Activated CD4-positive, alpha-beta memory T cell treated with anti-CD3 and anti-CD28 coated beads for 36 hours (primary cell): ENCODE data around the gene NFIA. TPM values are rescaled to one million over a fixed set of nuclear protein-coding genes. Genes with fewer than 3 reads are reported as not detected.

Source experiments
- CTCF ChIA-PET: fragments of 350-600 bp; sonication (Branson Sonifier 250); formaldehyde crosslinking; loops from one replicate; lab custom pipeline; 2021; ENCODE audit warnings: antibody characterized with exemption, inconsistent platforms; lab: Charles Lee
- POLR2A ChIA-PET: fragments of 350-600 bp; sonication (Branson Sonifier 250); formaldehyde crosslinking; loops from one replicate; lab custom pipeline; 2021; ENCODE audit warnings: antibody characterized with exemption; lab: Charles Lee
- DNase-seq: peaks from one replicate; pipeline ENCODE4 v3.0.0-alpha.2; 2020
- H3K27ac Mint-ChIP-seq: one replicate; pipeline ENCODE4 v1.8.0; 2021; ENCODE audit warnings: mixed read lengths
- H3K27me3 Mint-ChIP-seq: one replicate; pipeline ENCODE4 v1.8.0; 2021; ENCODE audit warnings: mixed read lengths
- H3K36me3 Mint-ChIP-seq: one replicate; pipeline ENCODE4 v1.8.0; 2021; ENCODE audit warnings: mixed read lengths
- H3K4me1 Mint-ChIP-seq: one replicate; pipeline ENCODE4 v1.8.0; 2021; ENCODE audit warnings: low read depth, mixed read lengths
- H3K4me3 Mint-ChIP-seq: one replicate; pipeline ENCODE4 v1.8.0; 2021; ENCODE audit warnings: mild to moderate bottlenecking, mixed read lengths
- H3K9me3 Mint-ChIP-seq: one replicate; pipeline ENCODE4 v1.8.0; 2021; ENCODE audit warnings: mixed read lengths
- intact Hi-C: fragments of 100-400 bp; cut with micrococcal nuclease; formaldehyde crosslinking; loops from one replicate; pipeline ENCODE4 v1.15.1; 2023
- total RNA-seq, 2 experiments: library from RNA; stranded (reverse); gene quantifications; one replicate each; pipeline ENCODE4 v1.2.3, GENCODE V29; 2021

The NFIA gene
- 1 to 10 TPM; 5.3 to 7.1 TPM for total RNA-seq

DNA sequence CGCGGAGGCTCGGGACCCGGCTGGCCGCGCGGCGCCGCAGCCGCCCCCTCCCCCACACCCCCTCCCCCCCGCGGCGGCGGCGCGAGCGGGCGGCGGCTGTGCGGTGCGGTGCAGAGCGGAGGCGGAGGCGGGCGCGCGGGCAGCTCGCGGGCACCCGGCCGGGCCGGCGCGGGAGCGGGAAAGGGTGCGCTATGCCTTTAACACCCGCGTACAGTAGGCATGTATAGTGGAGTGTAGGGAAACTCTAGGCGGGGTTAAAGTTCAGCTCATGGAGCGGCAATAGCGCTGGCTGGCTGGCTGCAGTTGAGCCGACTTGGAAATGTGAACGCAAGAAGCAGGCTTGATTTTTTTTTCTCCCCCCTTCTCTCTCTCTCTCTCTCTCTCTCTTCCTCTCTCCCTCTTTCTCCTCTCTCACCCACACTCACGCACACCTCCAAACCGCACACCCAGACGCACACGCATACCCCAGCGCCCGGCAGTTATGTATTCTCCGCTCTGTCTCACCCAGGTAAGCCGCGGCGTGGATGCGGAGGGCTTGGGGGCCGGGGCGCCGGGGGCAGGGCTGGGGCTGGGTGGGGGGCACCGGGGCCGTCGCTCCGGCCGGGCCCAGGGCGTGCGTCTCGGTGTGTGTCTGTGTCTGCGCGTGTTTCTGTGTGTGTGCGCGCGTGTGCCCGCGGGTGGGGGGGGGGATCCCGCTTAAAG, at the start of gene NFIA:
TSS of gene NFIA (plus strand) at position 251 of the 702 bp plus-strand sequence.
- peak; percentile 51 for DNase-seq
- Mint-ChIP-seq H3K27ac (peak within 1 kb of the TSS; percentile 73), H3K27me3 (peaks cover 5% of the 10 kb centered on the region), H3K4me3 (peak within 1 kb of the TSS; percentile 84), H3K9me3 (no peaks in the 10 kb centered on the region), H3K4me1 (peaks cover 51% of the 10 kb centered on the region), H3K36me3 (peaks cover 5% of the 10 kb centered on the region)
- CTCF ChIA-PET: interaction anchor here (1.0 to 2.2 kb wide), 5 partner anchors 31 to 250 kb away, joined by 4 to 15 read pairs (median 5); no protein-coding TSS in a partner anchor
- POLR2A ChIA-PET: interaction anchor here (0.7 to 2.2 kb wide), 8 partner anchors 25 to 250 kb away, joined by 3 to 16 read pairs (median 8); no protein-coding TSS in a partner anchor
- intact Hi-C loops: loop anchor here (10.0 kb wide), 1 partner anchor 1268 kb away; the partner anchor contains the start of gene HOOK1

DNA sequence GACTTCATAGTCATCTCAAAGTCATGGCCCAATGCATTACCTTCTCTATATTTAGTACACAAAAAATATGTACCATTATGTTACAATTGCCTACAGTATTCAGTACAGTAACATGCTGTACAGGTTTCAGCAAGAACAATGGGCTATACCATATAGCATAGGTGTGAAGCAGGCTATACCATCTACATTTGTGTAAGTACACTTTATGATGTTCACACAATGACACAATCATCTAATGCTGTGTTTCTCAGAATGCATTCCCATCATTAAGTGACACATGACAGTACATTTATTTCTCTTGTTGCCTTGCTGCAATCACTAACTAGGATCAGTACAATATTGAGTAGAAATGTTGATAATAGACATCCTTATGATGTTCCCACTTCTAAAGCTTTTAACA, 46.5 kb upstream of the NFIA start:
- CTCF ChIA-PET: interaction anchor here (1.8 kb wide), 1 partner anchor 14 kb away, joined by 7 read pairs; no protein-coding TSS in a partner anchor
- no peak overlapping the region for H3K4me3 Mint-ChIP-seq
- peaks cover 4% of the 10 kb centered on the region for H3K27me3 Mint-ChIP-seq
- H3K4me1 Mint-ChIP-seq: no peaks in the 10 kb centered on the region
- POLR2A ChIA-PET: no interaction called here
- intact Hi-C loops: no loop called here
- H3K36me3 Mint-ChIP-seq: no peaks in the 10 kb centered on the region
- H3K9me3 Mint-ChIP-seq: peaks cover 4% of the 10 kb centered on the region
- DNase-seq: no peak
- no peak overlapping the region for H3K27ac Mint-ChIP-seq

DNA sequence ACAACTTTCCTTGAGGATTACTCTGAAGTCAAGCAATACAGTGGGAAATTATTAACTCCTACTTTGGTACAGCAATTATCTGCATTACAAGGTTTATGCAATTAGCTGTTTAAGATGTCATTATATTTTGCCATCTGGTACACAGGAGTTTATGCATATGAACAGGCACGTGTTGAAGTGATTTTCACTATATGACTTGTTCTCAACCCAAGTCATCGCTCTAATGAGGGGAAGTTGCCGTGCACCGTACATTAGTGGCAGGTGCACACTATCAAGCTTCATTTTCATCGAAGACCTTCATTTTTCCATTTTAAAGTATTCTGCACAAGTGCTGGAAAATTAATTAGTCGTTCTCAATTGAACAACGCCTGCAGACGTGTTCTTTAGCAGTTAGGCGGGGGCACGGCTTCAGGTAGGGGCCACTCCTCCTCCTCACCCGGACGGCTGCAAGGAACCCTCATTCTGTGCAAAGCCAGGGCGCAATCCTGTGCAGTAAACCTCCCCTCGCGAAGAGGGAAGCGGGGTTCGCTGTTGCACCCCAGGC, 39.8 kb upstream of the NFIA start:
- Mint-ChIP-seq H3K36me3 (no peaks in the 10 kb centered on the region), H3K4me1 (peaks cover 5% of the 10 kb centered on the region), H3K9me3 (no peaks in the 10 kb centered on the region), H3K27ac (no peak overlapping the region), H3K27me3 (peaks cover 27% of the 10 kb centered on the region), H3K4me3 (peak overlapping the region; percentile 68)
- intact Hi-C loops: loop anchor here (1.0 to 5.0 kb wide), 5 partner anchors 63 to 1065 kb away; no protein-coding TSS in a partner anchor
- ChIA-PET CTCF (interaction anchor here (0.6 to 2.7 kb wide), 37 partner anchors 9 to 1071 kb away, joined by 3 to 29 read pairs (median 4); no protein-coding TSS in a partner anchor), POLR2A (interaction anchor here (0.7 kb wide), 1 partner anchor 115 kb away, joined by 3 read pairs; no protein-coding TSS in a partner anchor)
- DNase-seq: no peak

DNA sequence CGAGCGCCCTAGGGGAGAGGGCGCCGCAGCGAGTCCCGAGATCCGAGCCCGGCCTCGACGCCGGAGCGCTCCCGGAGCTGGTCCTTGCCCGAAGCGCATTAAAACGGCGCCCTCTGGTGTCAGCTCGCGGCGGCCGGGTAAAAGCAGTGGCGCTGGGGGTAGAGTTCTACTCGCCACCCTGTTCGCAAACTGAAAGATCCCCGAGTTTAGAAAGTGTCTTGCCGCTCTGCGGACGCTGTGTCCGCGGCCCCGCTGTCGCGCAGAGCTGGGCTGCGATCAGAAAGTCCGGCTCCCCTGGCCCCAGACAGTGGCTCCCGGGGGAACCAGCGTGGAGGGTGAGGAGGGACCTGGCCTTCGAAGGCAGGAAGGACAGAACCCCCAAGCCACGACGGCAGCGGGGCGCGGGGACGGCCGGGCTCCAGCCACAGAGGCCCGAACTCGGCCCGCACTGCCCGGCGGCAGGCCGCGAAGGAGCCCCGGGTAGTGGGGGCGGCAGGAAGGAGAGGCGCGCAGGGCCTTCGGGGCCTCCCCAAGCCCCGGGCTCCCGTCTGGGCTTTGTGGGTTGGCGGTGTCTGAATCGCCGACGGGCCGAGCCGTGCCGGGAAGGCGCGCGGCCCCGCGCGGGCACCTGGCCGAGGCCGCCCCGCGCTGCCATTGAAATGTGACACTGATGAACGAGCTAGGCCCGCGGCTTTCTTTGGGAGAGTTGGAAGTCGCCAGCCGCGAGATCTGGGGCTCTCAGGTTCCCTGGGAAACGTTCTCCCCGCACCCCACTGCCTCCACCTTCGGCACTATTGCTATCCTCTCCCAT, 39.1 kb upstream of the NFIA start:
- no peak overlapping the region for H3K27ac Mint-ChIP-seq
- POLR2A ChIA-PET: interaction anchor here (0.7 kb wide), 1 partner anchor 114 kb away, joined by 3 read pairs; no protein-coding TSS in a partner anchor
- DNase-seq: peak; percentile 90
- H3K36me3 Mint-ChIP-seq: no peaks in the 10 kb centered on the region
- peak overlapping the region; percentile 68 for H3K4me3 Mint-ChIP-seq
- CTCF ChIA-PET: interaction anchor here (0.6 to 2.7 kb wide), 38 partner anchors 8 to 1072 kb away, joined by 3 to 29 read pairs (median 4); no protein-coding TSS in a partner anchor
- intact Hi-C loops: loop anchor here (1.0 to 5.0 kb wide), 5 partner anchors 64 to 1066 kb away; no protein-coding TSS in a partner anchor
- H3K4me1 Mint-ChIP-seq: peaks cover 5% of the 10 kb centered on the region
- H3K27me3 Mint-ChIP-seq: peaks cover 27% of the 10 kb centered on the region
- no peaks in the 10 kb centered on the region for H3K9me3 Mint-ChIP-seq

DNA sequence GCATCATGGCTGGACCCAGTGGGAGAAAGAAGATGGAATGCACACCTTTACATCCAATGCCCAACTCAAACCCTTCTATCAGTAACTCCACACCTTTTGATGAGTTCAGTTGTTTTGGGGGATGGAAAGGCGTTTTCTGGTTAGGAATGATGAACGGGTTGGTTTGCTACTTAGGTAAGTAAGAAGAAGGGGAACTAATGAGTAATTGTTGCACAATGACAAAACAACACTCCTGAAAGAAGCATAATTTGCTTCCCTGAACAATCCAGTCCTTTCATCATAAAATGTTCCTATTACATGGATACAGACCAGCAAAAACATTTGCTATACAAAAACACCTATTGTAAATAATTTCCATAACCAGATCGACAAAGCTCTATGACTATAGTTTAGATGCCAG, 35.9 kb upstream of the NFIA start:
- Mint-ChIP-seq H3K36me3 (no peaks in the 10 kb centered on the region), H3K4me3 (no peak overlapping the region), H3K9me3 (no peaks in the 10 kb centered on the region), H3K27me3 (peaks cover 25% of the 10 kb centered on the region), H3K4me1 (peaks cover 9% of the 10 kb centered on the region), H3K27ac (no peak overlapping the region)
- no peak for DNase-seq
- intact Hi-C loops: no loop called here
- CTCF ChIA-PET: interaction anchor here (1.5 to 2.4 kb wide), 3 partner anchors 67 to 1075 kb away, joined by 4 to 9 read pairs (median 8); no protein-coding TSS in a partner anchor
- POLR2A ChIA-PET: no interaction called here

DNA sequence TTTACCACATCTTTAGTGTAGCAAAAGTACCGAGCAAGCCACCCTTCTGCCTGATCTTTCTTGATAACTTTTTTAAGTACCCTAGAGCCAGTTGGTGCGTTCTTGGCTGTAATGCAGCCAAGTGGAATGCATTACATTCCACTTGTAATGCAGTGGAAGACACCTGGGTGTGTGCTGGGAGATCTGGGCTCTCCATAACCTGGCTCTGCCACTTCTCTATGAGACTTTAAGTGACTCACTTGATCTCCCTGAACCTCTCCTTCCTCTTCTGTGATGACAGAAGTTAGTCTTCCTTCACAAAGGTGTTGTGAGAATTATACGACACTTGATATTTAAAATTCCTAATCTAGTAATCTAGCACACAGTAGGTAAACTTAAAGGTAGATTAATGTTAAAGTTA, 35.3 kb upstream of the NFIA start:
- no peak for DNase-seq
- H3K36me3 Mint-ChIP-seq: no peaks in the 10 kb centered on the region
- H3K4me3 Mint-ChIP-seq: no peak overlapping the region
- H3K27ac Mint-ChIP-seq: no peak overlapping the region
- POLR2A ChIA-PET: no interaction called here
- peaks cover 15% of the 10 kb centered on the region for H3K4me1 Mint-ChIP-seq
- intact Hi-C loops: no loop called here
- CTCF ChIA-PET: interaction anchor here (2.4 kb wide), 1 partner anchor 406 kb away, joined by 9 read pairs; no protein-coding TSS in a partner anchor
- H3K27me3 Mint-ChIP-seq: peaks cover 27% of the 10 kb centered on the region
- no peaks in the 10 kb centered on the region for H3K9me3 Mint-ChIP-seq

DNA sequence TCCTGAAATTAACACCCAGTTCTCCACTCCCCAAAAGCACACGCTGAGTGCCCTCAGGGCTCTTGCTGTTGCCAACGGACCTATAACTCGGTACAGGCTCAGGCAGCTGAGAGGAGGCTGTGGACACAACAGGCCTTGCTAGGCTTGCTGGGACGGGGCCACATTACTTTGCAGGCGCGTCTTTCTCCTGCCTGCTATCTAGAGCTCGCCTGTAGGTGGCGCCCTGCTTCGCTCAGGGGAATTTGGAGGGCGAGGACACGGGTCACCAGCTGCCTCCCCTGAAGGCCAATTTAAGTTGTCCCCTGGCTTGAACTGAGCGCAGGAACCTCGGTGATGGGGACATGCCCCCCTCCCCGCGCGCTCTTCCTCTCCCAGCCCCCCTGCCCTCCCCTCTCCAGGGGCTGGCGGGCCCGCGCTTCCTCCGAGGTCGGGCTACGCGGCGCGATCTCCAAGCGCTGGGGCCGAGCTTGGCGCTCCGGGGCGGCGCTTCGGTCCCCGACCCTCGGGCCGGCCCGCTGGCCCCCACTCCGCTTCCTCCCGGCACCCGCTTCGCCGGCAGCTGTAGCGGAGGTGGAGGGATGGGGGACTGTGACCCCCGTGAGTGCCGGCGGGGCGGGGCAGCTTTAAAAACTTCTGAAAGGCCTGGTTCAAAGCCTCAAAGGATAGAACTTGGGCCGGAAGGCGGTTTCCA, 32.4 kb upstream of the NFIA start:
- H3K4me3 Mint-ChIP-seq: peak overlapping the region; percentile 71
- intact Hi-C loops: loop anchor here (1.0 to 10.0 kb wide), 8 partner anchors 27 to 802 kb away; no protein-coding TSS in a partner anchor
- ChIA-PET POLR2A (interaction anchor here (0.7 to 4.7 kb wide), 10 partner anchors 10 to 591 kb away, joined by 3 to 31 read pairs (median 4); partner anchors contain the start of gene NFIA), CTCF (interaction anchor here (0.5 to 4.2 kb wide), 62 partner anchors 9 to 803 kb away, joined by 3 to 64 read pairs (median 4); partner anchors contain the start of gene NFIA)
- H3K27ac Mint-ChIP-seq: no peak overlapping the region
- peaks cover 37% of the 10 kb centered on the region for H3K27me3 Mint-ChIP-seq
- H3K9me3 Mint-ChIP-seq: no peaks in the 10 kb centered on the region
- H3K36me3 Mint-ChIP-seq: no peaks in the 10 kb centered on the region
- peak; percentile 94 for DNase-seq
- H3K4me1 Mint-ChIP-seq: peaks cover 24% of the 10 kb centered on the region

DNA sequence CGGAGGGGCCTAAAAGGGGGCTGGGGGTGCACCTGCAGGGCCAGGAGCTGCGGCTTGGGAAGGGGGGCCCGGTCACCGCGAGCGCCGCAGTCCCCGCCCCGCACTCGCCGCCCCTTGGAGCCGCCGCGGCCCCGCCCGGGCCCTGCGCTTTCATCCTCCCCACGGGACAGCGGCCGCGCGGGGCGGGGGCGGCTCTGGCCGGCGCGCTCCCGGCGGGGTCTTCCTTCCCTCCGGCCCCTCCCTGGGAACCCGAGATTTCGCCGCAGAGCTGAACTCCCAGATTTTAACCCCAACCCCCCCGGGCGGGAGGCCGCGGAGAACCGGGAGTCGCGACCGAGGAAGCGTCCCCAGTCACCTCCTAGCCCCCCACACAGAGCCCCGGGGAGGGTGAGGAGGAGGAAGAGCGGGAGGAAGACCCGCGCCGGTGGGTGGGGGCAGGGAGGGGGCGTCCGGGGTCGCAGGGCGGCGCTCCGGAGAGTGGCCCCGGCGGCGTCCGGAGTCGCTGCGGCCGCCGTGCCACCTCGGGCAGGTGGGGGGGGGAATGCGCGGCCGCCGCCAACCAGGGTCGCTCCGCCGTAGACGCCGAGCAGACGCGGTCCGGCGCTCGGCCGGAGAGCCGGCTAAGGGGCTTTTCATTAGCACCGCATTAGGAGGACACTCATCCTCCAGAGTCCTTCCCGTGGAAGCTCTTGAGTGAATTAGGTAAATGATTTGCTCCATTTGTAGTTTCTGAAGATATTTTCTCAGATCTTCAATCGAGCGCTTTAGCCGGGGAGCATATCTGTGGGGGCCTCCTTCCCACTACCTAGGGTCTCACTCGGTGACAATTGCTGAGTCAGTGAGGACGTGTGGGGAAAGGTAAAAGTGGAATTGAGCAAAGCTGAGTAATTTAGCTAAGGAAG, 31.6 kb upstream of the NFIA start:
- peaks cover 24% of the 10 kb centered on the region for H3K4me1 Mint-ChIP-seq
- DNase-seq: peak; percentile 33
- CTCF ChIA-PET: interaction anchor here (0.5 to 4.2 kb wide), 57 partner anchors 8 to 802 kb away, joined by 3 to 64 read pairs (median 4); partner anchors contain the start of gene NFIA
- no peaks in the 10 kb centered on the region for H3K36me3 Mint-ChIP-seq
- H3K27ac Mint-ChIP-seq: no peak overlapping the region
- H3K4me3 Mint-ChIP-seq: peak overlapping the region; percentile 73
- POLR2A ChIA-PET: interaction anchor here (0.7 to 4.7 kb wide), 10 partner anchors 11 to 590 kb away, joined by 3 to 31 read pairs (median 4); partner anchors contain the start of gene NFIA
- H3K27me3 Mint-ChIP-seq: peaks cover 43% of the 10 kb centered on the region
- intact Hi-C loops: loop anchor here (1.0 to 10.0 kb wide), 8 partner anchors 27 to 802 kb away; no protein-coding TSS in a partner anchor
- H3K9me3 Mint-ChIP-seq: no peaks in the 10 kb centered on the region

DNA sequence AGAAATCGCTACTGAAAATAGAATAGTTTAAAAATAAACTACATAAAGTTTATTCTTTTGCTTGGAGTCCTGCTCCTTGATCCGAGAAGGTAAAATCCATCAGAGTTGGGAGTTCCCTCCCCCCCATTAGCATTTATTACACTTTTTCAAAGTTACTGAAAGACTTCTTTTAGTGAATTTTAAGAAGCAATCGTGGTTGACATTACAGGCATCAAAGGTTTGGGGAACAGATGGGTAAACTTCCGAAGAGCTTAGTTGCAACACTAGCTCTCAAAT, 31.0 kb upstream of the NFIA start:
- no peak overlapping the region for H3K27ac Mint-ChIP-seq
- H3K4me1 Mint-ChIP-seq: peaks cover 24% of the 10 kb centered on the region
- intact Hi-C loops: loop anchor here (2.0 to 10.0 kb wide), 5 partner anchors 106 to 801 kb away; no protein-coding TSS in a partner anchor
- H3K27me3 Mint-ChIP-seq: peaks cover 47% of the 10 kb centered on the region
- no peaks in the 10 kb centered on the region for H3K9me3 Mint-ChIP-seq
- DNase-seq: no peak
- ChIA-PET CTCF (interaction anchor here (1.0 to 4.2 kb wide), 9 partner anchors 8 to 537 kb away, joined by 3 to 64 read pairs (median 13); partner anchors contain the start of gene NFIA), POLR2A (interaction anchor here (0.7 to 4.7 kb wide), 3 partner anchors 27 to 281 kb away, joined by 4 to 31 read pairs (median 4); no protein-coding TSS in a partner anchor)
- no peaks in the 10 kb centered on the region for H3K36me3 Mint-ChIP-seq
- peak overlapping the region; percentile 73 for H3K4me3 Mint-ChIP-seq
